SU-DHL-6 (cell line): ENCODE results near the gene SLC25A47.

ENCODE experiments used
- EZH2phosphoT487 ChIP-seq: fragments of 200-600 bp; sonication (generic), shearing (Covaris generic); conservative IDR thresholded peaks from 2 replicates; pipeline ENCODE4 v1.6.1; 2018; ENCODE audit warnings: mild to moderate bottlenecking, antibody characterized with exemption, low read length, moderate library complexity, mixed read lengths
- TF ChIP-seq, protein P1 (sequence below): fragments of 200-600 bp; sonication (generic); IDR thresholded peaks from one replicate; pipeline ENCODE4 v1.5.1; 2017; ENCODE audit warnings: antibody characterized with exemption, mild to moderate bottlenecking, low read length, moderate library complexity; ENCODE audit not compliant: insufficient read depth, poor library complexity, severe bottlenecking

DNA sequence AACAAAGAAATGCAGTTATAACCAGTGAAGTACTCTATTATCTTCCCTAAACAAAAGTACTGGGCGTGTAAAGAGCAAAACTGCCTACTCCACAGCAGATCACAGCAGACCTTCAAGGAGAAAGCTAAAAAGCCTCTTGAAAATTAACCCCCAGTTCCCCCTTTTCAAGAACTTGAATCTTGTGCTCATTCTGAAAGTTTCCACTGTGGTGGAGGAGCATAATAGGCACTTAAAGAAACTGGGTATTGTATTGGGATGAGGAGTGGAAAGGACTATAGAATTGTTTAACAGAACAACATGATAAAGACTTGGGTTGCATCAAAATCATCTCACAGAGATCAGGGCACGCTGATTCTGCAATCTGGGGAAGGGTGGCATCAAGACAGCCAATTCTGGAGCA is 51.1 kb downstream of the SLC25A47 start:
- TF ChIP-seq, protein P1, sequence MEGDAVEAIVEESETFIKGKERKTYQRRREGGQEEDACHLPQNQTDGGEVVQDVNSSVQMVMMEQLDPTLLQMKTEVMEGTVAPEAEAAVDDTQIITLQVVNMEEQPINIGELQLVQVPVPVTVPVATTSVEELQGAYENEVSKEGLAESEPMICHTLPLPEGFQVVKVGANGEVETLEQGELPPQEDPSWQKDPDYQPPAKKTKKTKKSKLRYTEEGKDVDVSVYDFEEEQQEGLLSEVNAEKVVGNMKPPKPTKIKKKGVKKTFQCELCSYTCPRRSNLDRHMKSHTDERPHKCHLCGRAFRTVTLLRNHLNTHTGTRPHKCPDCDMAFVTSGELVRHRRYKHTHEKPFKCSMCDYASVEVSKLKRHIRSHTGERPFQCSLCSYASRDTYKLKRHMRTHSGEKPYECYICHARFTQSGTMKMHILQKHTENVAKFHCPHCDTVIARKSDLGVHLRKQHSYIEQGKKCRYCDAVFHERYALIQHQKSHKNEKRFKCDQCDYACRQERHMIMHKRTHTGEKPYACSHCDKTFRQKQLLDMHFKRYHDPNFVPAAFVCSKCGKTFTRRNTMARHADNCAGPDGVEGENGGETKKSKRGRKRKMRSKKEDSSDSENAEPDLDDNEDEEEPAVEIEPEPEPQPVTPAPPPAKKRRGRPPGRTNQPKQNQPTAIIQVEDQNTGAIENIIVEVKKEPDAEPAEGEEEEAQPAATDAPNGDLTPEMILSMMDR: no peak
- TF ChIP-seq EZH2phosphoT487: no peak
